ENCODE measurements around the gene TUBA4A.

The TUBA4A gene

GRCh38 chr2:219207884-219208740, 45.6 kb downstream of the TUBA4A start:
- TF ChIP-seq, protein P1, sequence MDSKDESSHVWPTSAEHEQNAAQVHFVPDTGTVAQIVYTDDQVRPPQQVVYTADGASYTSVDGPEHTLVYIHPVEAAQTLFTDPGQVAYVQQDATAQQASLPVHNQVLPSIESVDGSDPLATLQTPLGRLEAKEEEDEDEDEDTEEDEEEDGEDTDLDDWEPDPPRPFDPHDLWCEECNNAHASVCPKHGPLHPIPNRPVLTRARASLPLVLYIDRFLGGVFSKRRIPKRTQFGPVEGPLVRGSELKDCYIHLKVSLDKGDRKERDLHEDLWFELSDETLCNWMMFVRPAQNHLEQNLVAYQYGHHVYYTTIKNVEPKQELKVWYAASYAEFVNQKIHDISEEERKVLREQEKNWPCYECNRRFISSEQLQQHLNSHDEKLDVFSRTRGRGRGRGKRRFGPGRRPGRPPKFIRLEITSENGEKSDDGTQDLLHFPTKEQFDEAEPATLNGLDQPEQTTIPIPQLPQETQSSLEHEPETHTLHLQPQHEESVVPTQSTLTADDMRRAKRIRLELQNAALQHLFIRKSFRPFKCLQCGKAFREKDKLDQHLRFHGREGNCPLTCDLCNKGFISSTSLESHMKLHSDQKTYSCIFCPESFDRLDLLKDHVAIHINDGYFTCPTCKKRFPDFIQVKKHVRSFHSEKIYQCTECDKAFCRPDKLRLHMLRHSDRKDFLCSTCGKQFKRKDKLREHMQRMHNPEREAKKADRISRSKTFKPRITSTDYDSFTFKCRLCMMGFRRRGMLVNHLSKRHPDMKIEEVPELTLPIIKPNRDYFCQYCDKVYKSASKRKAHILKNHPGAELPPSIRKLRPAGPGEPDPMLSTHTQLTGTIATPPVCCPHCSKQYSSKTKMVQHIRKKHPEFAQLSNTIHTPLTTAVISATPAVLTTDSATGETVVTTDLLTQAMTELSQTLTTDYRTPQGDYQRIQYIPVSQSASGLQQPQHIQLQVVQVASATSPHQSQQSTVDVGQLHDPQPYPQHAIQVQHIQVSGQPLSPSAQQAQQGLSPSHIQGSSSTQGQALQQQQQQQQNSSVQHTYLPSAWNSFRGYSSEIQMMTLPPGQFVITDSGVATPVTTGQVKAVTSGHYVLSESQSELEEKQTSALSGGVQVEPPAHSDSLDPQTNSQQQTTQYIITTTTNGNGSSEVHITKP (tag by site-specific recombination; IDR thresholded peaks at IDR 0.05) = peak; percentile 97
- no peak for TF ChIP-seq ZNF140 (tag by site-specific recombination; IDR thresholded peaks at IDR 0.05)
- peaks cover 8% of the 10 kb centered on the region for H3K4me1 ChIP-seq (ENCODE audit: control insufficient read depth, insufficient read depth, low read length)
- POLR2A ChIA-PET = interaction anchor here (1.4 to 2.6 kb wide), 5 partner anchors 10 to 71 kb away, joined by 8 to 27 read pairs (median 11); partner anchors contain the start of genes ABCB6, ANKZF1, ATG9A and CNPPD1
- CTCF ChIA-PET = interaction anchor here (0.7 to 3.2 kb wide), 4 partner anchors 35 to 499 kb away, joined by 3 to 8 read pairs (median 4); no protein-coding TSS in a partner anchor
- no peak overlapping the region for H3K4me3 ChIP-seq (ENCODE audit: low read depth, low read length)
- peaks cover 12 to 54% of the 10 kb centered on the region in 2 experiments; a peak in 2 of 3 replicates for H3K36me3 ChIP-seq (ENCODE audit: control insufficient read depth in 2 of 2, insufficient read depth in 1 of 2, low read length in 2 of 2)
- no peaks in the 10 kb centered on the region for H3K9me3 ChIP-seq (ENCODE audit: control insufficient read depth, insufficient read depth, low read depth, low read length)
- no peak overlapping the region for H3K27ac ChIP-seq (ENCODE audit: extremely low read depth, low read depth, low read length)

- CTCF ChIA-PET = interaction anchor here (0.7 to 3.2 kb wide), 5 partner anchors 34 to 499 kb away, joined by 3 to 8 read pairs (median 3); partner anchors contain the start of genes GLB1L and STK16
- Histone ChIP-seq H3K27ac (ENCODE audit: extremely low read depth, low read depth, low read length) (no peak overlapping the region; the same call in 1 of the 2 replicates), H3K36me3 (ENCODE audit: control insufficient read depth in 2 of 2, insufficient read depth in 1 of 2, low read length in 2 of 2) (peaks cover 9 to 46% of the 10 kb centered on the region in 2 experiments; a peak in 2 of 3 replicates), H3K4me1 (ENCODE audit: control insufficient read depth, insufficient read depth, low read length) (peaks cover 8% of the 10 kb centered on the region), H3K4me3 (ENCODE audit: low read depth, low read length) (peak overlapping the region; percentile 76), H3K9me3 (ENCODE audit: control insufficient read depth, insufficient read depth, low read depth, low read length) (no peaks in the 10 kb centered on the region)
- peak; percentile 71 for TF ChIP-seq ZNF335 (tag by site-specific recombination; conservative IDR thresholded peaks at IDR 0.05)
- no peak for TF ChIP-seq HOXD13 (CRISPR knock-in tag; IDR thresholded peaks at IDR 0.05; ENCODE audit: borderline replicate concordance)
- no peak for TF ChIP-seq ZNF16 (tag by site-specific recombination; IDR thresholded peaks at IDR 0.05; ENCODE audit: low read depth)
- TF ChIP-seq ZBTB17 (tag by site-specific recombination; IDR thresholded peaks at IDR 0.05) = peak; percentile 40
- TF ChIP-seq KLF16 (tag by site-specific recombination; IDR thresholded peaks at IDR 0.05) = peak; percentile 12; the same call in 1 of the 2 replicates
- peak; percentile 35; the same call in 1 of the 2 replicates for TF ChIP-seq GLIS2 (tag by site-specific recombination; IDR thresholded peaks at IDR 0.05)
- peak; percentile 27; the same call in 1 of the 2 replicates for TF ChIP-seq KLF9 (tag by site-specific recombination; IDR thresholded peaks at IDR 0.05; ENCODE audit: low read depth)
- TF ChIP-seq SALL2 (tag by site-specific recombination; IDR thresholded peaks at IDR 0.05; ENCODE audit: borderline replicate concordance) = no peak
- TF ChIP-seq SP3 (tag by site-specific recombination; IDR thresholded peaks at IDR 0.05) = peak; percentile 26; the same call in 1 of the 2 replicates
- POLR2A ChIA-PET = interaction anchor here (0.6 to 2.6 kb wide), 16 partner anchors 11 to 337 kb away, joined by 3 to 42 read pairs (median 6); partner anchors contain the start of genes ABCB6, ANKZF1, ATG9A and CNPPD1
Observed at GRCh38 chr2:219207134-219207883, 46.4 kb downstream of the TUBA4A start.

DNA sequence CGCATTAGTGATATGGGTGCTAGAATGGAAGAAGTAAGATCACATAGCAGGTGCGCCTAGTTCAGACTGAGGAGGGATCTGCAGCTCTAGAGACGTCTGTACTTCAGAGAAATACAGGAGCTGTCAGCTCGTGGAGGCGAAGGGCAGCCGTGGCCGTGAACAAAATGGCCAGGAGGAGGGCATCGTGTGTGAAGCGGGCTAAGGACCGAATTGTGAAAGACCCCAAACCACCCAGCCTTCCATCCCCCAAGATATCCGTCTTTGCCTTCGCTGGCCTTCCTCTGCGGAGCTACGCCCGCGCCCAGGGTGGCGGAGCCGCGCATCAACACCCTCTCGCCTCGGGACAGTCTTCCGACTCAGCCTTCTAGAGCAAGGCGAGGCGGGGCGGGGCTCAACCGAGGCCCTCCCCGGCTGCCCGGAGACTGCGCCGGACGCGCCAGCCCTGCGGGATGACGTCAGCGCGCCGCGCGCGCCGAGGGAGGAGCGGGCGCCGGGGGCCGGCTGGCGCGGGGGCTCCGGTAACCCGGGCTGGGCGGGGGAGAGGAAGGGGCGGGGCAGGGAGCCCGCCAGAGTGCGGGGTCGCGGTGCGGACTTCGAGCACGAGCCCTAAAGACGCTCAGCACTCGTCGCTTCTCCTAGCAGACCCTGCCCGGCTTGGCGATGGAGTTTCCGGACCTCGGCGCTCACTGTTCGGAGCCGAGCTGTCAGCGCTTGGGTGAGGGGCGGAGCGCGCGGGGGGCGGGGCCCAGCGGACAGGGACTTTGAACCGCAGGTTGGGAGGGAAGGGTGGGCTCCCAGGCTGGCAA, 47.2 kb downstream of the TUBA4A start, which contains the start of gene ZFAND2B:
TSS of gene ZFAND2B (plus strand) at position 455 of the 806 bp plus-strand sequence. CDS start at position 661, 206 bp downstream.
- Histone ChIP-seq H3K4me1 (ENCODE audit: control insufficient read depth, insufficient read depth, low read length) (peaks cover 8% of the 10 kb centered on the region), H3K9me3 (ENCODE audit: control insufficient read depth, insufficient read depth, low read depth, low read length) (no peaks in the 10 kb centered on the region), H3K36me3 (ENCODE audit: control insufficient read depth in 2 of 2, insufficient read depth in 1 of 2, low read length in 2 of 2) (peaks cover 5 to 41% of the 10 kb centered on the region in 2 experiments; a peak in 2 of 3 replicates), H3K4me3 (ENCODE audit: low read depth, low read length) (peak within 1 kb of the TSS; percentile 76), H3K27ac (ENCODE audit: extremely low read depth, low read depth, low read length) (peak within 1 kb of the TSS; percentile 61)
- ChIA-PET POLR2A (interaction anchor here (0.6 to 2.6 kb wide), 23 partner anchors 10 to 337 kb away, joined by 3 to 42 read pairs (median 4); partner anchors contain the start of genes ABCB6, ANKZF1, ATG9A and CNPPD1), CTCF (interaction anchor here (0.6 to 1.4 kb wide), 10 partner anchors 12 to 1980 kb away, joined by 3 to 5 read pairs (median 3); partner anchors contain the start of genes GLB1L and STK16)
- TF ChIP-seq ZFHX2 (tag by site-specific recombination; conservative IDR thresholded peaks at IDR 0.05) (peak; percentile 25; the same call in 1 of the 2 replicates), REST (tag by site-specific recombination; IDR thresholded peaks at IDR 0.05) (no peak; the same call in 1 of the 2 replicates), ZNF174 (tag by site-specific recombination; IDR thresholded peaks at IDR 0.05) (no peak), ZNF521 (tag by site-specific recombination; IDR thresholded peaks at IDR 0.05) (no peak), ZNF10 (tag by site-specific recombination; IDR thresholded peaks at IDR 0.05) (no peak)
- TF ChIP-seq, protein P2, sequence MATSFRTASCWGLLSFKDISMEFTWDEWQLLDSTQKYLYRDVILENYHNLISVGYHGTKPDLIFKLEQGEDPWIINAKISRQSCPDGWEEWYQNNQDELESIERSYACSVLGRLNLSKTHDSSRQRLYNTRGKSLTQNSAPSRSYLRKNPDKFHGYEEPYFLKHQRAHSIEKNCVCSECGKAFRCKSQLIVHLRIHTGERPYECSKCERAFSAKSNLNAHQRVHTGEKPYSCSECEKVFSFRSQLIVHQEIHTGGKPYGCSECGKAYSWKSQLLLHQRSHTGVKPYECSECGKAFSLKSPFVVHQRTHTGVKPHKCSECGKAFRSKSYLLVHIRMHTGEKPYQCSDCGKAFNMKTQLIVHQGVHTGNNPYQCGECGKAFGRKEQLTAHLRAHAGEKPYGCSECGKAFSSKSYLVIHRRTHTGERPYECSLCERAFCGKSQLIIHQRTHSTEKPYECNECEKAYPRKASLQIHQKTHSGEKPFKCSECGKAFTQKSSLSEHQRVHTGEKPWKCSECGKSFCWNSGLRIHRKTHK (tag by site-specific recombination; IDR thresholded peaks at IDR 0.05) = no peak
